ENCODE data around the gene PDE8B.

PDE8B gene

DNA sequence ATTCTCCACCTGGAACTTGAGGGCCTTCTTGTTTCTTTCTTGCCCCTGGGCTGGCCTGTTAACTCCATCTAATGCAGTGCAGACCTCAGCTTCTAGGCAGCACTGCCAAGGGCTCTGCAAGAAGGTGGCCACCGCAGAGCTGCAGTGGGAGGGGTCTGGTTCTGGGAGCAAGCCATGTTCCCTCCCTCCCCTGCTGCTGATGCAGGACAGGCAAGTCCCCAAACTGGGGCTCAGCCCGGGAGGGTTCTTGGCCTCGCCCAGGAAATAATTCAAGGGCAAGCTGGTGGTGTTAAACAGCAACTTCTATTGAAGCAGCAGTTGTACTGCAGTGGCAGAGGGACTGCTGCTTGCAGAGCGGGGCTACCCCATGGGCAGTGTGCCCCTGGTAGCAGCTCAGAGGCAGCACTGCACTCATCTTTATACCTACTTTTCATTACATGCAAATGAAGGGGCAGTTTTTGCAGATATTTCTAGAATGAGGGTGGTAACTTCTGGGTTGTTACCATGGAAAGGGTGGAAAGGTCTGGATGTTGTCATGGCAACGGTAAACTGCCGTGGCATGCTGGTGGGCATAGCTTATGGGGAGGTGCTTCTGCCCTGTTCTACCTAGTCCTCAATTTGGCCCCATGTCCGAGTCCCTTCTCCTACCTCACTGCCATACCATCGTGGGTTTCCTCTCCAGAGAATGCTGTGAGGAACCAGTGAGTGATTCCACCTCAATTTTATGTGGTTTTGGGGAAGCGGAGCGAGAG, 199.6 kb downstream of the PDE8B start:
- Histone ChIP-seq H3K27me3 (ENCODE audit: control insufficient read depth in 1 of 2, insufficient read depth in 2 of 2, low read length in 2 of 2) (no peaks in the 10 kb centered on the region), H3K9me3 (ENCODE audit: control insufficient read depth in 2 of 2, low read length in 2 of 2) (no peaks in the 10 kb centered on the region), H3K4me3 (ENCODE audit: low read length in 2 of 2) (no peak overlapping the region), H3K9ac (ENCODE audit: low read length in 2 of 2) (no peak overlapping the region), H3K36me3 (ENCODE audit: control insufficient read depth in 2 of 2, insufficient read depth in 2 of 2, low read length in 2 of 2) (no peaks in the 10 kb centered on the region), H3K4me1 (ENCODE audit: control insufficient read depth, insufficient read depth, low read length) (peaks cover 2% of the 10 kb centered on the region), H3K27ac (ENCODE audit: low read length) (no peak overlapping the region)

DNA sequence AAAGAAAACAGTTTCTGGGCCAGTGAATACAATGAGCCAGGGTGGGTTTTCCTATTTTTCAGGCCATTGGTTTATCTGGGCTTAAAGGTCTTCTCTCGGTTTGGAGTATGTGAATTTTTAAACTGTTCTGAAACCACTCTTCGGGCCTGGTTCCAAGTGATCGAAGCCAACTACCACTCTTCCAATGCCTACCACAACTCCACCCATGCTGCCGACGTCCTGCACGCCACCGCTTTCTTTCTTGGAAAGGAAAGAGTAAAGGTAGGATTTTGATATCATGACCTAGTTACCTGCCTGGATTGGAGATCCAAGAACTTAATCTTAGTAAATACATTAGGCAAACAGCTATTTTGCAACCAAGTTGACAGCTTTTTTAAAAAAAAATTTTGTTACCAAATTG, 202.6 kb downstream of the PDE8B start:
- peaks cover 2% of the 10 kb centered on the region for H3K4me1 ChIP-seq (ENCODE audit: control insufficient read depth, insufficient read depth, low read length)
- H3K4me3 ChIP-seq (ENCODE audit: low read length in 2 of 2) = no peak overlapping the region
- no peaks in the 10 kb centered on the region for H3K9me3 ChIP-seq (ENCODE audit: control insufficient read depth in 2 of 2, low read length in 2 of 2)
- H3K36me3 ChIP-seq (ENCODE audit: control insufficient read depth in 2 of 2, insufficient read depth in 2 of 2, low read length in 2 of 2) = no peaks in the 10 kb centered on the region
- H3K27ac ChIP-seq (ENCODE audit: low read length) = no peak overlapping the region
- H3K27me3 ChIP-seq (ENCODE audit: control insufficient read depth in 1 of 2, insufficient read depth in 2 of 2, low read length in 2 of 2) = no peaks in the 10 kb centered on the region
- no peak overlapping the region for H3K9ac ChIP-seq (ENCODE audit: low read length in 2 of 2)

DNA sequence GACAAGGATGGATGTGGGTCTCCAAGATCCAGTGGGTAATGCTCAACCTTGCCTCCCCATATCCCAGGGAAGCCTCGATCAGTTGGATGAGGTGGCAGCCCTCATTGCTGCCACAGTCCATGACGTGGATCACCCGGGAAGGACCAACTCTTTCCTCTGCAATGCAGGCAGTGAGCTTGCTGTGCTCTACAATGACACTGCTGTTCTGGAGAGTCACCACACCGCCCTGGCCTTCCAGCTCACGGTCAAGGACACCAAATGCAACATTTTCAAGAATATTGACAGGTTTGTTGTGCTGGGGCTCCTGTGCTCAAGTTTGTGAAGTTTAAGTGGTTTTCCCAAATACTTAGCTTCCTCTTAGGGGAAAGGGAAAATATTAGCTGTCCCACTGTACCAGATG, 207.7 kb downstream of the PDE8B start:
- no peaks in the 10 kb centered on the region for H3K9me3 ChIP-seq (ENCODE audit: control insufficient read depth in 2 of 2, low read length in 2 of 2)
- H3K4me3 ChIP-seq (ENCODE audit: low read length in 2 of 2) = no peak overlapping the region
- no peaks in the 10 kb centered on the region for H3K4me1 ChIP-seq (ENCODE audit: control insufficient read depth, insufficient read depth, low read length)
- H3K27ac ChIP-seq (ENCODE audit: low read length) = no peak overlapping the region
- H3K9ac ChIP-seq (ENCODE audit: low read length in 2 of 2) = no peak overlapping the region
- H3K36me3 ChIP-seq (ENCODE audit: control insufficient read depth in 2 of 2, insufficient read depth in 2 of 2, low read length in 2 of 2) = no peaks in the 10 kb centered on the region
- no peaks in the 10 kb centered on the region for H3K27me3 ChIP-seq (ENCODE audit: control insufficient read depth in 1 of 2, insufficient read depth in 2 of 2, low read length in 2 of 2)

DNA sequence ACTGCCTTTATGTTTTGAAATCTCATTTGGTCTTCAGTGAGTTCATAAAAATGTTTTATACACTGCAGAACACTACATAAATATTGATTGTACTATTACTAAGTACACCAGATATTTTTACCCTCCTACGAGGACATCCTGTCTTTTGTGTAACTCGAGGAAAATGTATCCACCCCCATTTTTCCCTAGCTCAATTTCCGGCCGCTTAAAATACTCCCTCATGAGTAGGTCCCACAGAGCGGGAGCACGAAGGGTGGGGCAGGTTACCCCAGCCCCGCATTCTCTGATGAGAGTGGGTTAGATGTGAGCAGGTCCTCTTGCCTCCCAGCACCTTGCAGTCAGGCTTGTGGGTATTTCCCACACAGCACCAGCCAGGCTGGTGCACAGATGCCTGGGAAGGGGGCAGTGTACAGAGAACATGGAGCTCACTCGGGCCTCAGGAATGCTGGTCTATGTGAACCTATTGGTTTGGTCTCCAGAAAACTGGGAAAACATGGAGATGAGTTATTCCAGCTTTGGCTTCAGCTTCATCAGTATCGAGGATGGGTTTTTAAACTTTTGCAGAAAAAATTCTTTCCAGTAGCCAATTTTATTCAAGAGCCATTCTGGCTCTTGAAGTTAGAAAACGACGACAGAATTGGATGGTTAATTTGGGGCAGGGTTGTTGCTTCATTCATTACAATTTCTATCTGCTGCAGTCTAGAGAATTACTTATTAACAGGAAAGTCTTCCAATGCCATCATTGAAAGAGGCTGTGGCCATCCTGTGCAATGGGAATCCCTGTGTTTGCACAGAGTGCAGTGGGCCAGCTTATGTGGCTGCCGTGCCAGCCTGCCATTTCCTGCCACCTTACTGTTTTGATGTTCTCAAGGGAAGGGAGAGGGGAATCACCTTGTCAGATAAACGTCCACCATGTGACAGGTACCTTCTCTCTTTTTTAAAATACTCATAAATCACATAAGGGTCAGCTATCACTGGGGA, 208.4 kb downstream of the PDE8B start:
- Histone ChIP-seq H3K4me3 (ENCODE audit: low read length in 2 of 2) (no peak overlapping the region), H3K36me3 (ENCODE audit: control insufficient read depth in 2 of 2, insufficient read depth in 2 of 2, low read length in 2 of 2) (no peaks in the 10 kb centered on the region), H3K9ac (ENCODE audit: low read length in 2 of 2) (no peak overlapping the region), H3K9me3 (ENCODE audit: control insufficient read depth in 2 of 2, low read length in 2 of 2) (no peaks in the 10 kb centered on the region), H3K27ac (ENCODE audit: low read length) (no peak overlapping the region), H3K4me1 (ENCODE audit: control insufficient read depth, insufficient read depth, low read length) (no peaks in the 10 kb centered on the region), H3K27me3 (ENCODE audit: control insufficient read depth in 1 of 2, insufficient read depth in 2 of 2, low read length in 2 of 2) (no peaks in the 10 kb centered on the region)

DNA sequence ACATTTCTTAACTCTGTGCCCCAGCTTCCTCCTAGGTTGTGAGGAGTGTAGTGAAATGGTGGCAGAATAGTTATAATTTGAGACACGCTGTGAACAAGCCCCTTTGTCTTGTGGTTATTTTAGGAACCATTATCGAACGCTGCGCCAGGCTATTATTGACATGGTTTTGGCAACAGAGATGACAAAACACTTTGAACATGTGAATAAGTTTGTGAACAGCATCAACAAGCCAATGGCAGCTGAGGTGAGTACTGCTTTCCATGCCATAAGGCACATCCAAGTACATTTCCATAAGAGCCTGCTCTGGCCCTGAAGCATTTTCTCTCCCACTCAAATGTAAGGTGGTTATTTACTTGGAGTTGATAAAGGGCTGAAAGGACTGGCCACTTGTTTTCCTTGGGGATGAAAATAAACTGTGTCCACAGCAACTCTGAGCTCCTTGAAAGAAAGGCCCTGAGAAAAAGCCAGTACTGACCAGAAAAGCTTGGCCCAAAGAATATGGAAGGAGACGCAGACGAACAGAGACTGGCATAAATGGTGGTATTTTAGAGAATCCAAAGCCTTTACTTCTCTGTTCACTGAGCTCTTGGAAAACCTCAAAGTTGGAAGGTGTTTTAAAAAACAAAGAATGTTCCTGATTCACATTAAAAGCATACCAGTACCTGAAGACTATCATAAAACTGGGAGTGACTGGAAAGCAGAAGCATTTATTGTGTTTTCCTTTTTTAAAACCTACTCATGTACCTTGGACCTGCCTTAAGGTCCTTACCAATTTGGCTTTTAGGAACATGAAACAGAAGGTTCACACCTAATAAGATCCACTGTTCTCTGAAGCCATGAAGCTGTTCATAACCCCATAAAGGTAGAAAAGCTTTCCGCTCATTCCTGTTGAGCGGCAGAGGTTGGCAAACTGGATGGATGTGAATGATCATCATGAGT, 209.4 kb downstream of the PDE8B start:
- no peaks in the 10 kb centered on the region for H3K4me1 ChIP-seq (ENCODE audit: control insufficient read depth, insufficient read depth, low read length)
- H3K9me3 ChIP-seq (ENCODE audit: control insufficient read depth in 2 of 2, low read length in 2 of 2) = no peaks in the 10 kb centered on the region
- H3K9ac ChIP-seq (ENCODE audit: low read length in 2 of 2) = no peak overlapping the region
- no peak overlapping the region for H3K27ac ChIP-seq (ENCODE audit: low read length)
- H3K4me3 ChIP-seq (ENCODE audit: low read length in 2 of 2) = no peak overlapping the region
- no peaks in the 10 kb centered on the region for H3K27me3 ChIP-seq (ENCODE audit: control insufficient read depth in 1 of 2, insufficient read depth in 2 of 2, low read length in 2 of 2)
- H3K36me3 ChIP-seq (ENCODE audit: control insufficient read depth in 2 of 2, insufficient read depth in 2 of 2, low read length in 2 of 2) = no peaks in the 10 kb centered on the region

DNA sequence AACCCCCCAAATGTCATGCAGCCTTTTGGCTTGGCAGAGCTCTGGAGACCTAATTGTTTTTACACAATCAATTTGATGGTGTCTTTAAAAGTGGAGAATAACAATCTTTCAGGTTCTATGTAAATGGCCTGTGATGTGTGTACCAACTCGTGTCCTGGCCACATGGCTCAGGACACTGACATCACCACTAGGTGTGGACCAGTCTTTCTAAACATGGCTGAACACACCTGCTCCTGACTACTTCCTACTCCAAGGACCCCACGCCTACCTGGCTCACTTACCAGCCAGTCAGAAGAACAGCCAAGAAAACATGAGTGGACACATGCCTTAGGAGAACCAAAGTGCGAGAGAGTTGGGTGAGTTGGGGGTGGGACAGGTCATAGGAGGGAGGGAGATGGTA, 210.5 kb downstream of the PDE8B start:
- Histone ChIP-seq H3K9me3 (ENCODE audit: control insufficient read depth in 2 of 2, low read length in 2 of 2) (no peaks in the 10 kb centered on the region), H3K9ac (ENCODE audit: low read length in 2 of 2) (no peak overlapping the region), H3K36me3 (ENCODE audit: control insufficient read depth in 2 of 2, insufficient read depth in 2 of 2, low read length in 2 of 2) (peaks cover 4 to 5% of the 10 kb centered on the region in 2 donors), H3K4me3 (ENCODE audit: low read length in 2 of 2) (no peak overlapping the region), H3K27ac (ENCODE audit: low read length) (no peak overlapping the region), H3K27me3 (ENCODE audit: control insufficient read depth in 1 of 2, insufficient read depth in 2 of 2, low read length in 2 of 2) (no peaks in the 10 kb centered on the region), H3K4me1 (ENCODE audit: control insufficient read depth, insufficient read depth, low read length) (no peaks in the 10 kb centered on the region)

DNA sequence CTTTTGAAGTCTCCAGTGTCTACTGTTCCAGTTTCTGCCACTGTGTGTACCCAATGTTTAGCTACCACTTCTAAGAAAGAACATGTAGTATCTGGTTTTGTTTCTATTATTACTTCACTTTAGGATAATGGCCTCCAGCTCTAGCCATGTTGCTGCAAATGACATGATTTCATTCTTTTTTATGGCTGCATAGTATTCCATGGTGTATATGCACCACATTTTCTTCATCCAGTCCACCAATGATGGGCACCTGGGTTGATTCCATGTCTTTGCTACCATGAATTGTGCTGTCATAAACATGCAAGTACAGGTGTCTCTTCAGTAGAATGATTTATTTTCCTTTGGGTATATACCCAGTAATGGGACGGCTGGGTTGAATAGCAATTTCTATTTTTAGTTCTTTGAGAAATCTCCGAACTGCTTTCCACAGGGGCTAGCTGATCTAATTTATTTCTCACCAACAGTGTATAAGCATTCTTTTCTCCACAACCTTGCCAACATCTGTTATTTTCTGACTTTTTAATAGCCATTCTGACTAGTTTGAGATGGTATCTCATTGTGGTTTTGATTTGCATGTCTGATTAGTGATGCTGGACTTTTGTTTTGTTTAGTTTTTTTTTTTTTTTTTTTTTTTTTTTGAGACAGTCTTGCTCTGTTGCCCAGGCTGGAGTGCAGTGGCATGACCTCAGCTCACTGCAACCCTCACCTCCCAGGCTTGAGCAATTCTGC, 212.7 kb downstream of the PDE8B start:
- H3K27ac ChIP-seq (ENCODE audit: low read length) = no peak overlapping the region
- no peaks in the 10 kb centered on the region for H3K4me1 ChIP-seq (ENCODE audit: control insufficient read depth, insufficient read depth, low read length)
- H3K4me3 ChIP-seq (ENCODE audit: low read length in 2 of 2) = no peak overlapping the region
- no peaks in the 10 kb centered on the region for H3K9me3 ChIP-seq (ENCODE audit: control insufficient read depth in 2 of 2, low read length in 2 of 2)
- H3K36me3 ChIP-seq (ENCODE audit: control insufficient read depth in 2 of 2, insufficient read depth in 2 of 2, low read length in 2 of 2) = peaks cover 5% of the 10 kb centered on the region in 2 donors
- H3K27me3 ChIP-seq (ENCODE audit: control insufficient read depth in 1 of 2, insufficient read depth in 2 of 2, low read length in 2 of 2) = no peaks in the 10 kb centered on the region
- H3K9ac ChIP-seq (ENCODE audit: low read length in 2 of 2) = no peak overlapping the region

DNA sequence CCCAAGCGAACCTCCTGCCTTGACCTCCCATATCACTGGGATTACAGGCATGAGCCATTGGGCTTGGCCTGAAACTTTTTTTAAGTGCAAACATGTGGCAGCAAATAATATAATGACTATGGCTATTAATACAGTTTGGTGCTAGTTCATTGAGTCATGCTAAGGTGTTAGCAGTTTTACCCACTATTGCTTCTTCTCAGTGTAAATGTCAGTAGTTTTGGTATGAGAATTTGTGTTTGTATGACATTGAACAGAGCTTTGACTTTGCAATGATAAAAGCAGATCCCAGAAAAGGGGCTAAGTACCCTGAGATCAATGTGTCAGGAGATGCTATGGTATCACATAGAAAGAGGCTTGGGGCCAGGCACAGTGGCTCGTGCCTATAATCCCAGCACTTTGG, 214.4 kb downstream of the PDE8B start:
- Histone ChIP-seq H3K27ac (ENCODE audit: low read length) (no peak overlapping the region), H3K36me3 (ENCODE audit: control insufficient read depth in 2 of 2, insufficient read depth in 2 of 2, low read length in 2 of 2) (peaks cover 5% of the 10 kb centered on the region in 2 donors), H3K9ac (ENCODE audit: low read length in 2 of 2) (no peak overlapping the region), H3K4me1 (ENCODE audit: control insufficient read depth, insufficient read depth, low read length) (peaks cover 3% of the 10 kb centered on the region), H3K4me3 (ENCODE audit: low read length in 2 of 2) (no peak overlapping the region), H3K9me3 (ENCODE audit: control insufficient read depth in 2 of 2, low read length in 2 of 2) (no peaks in the 10 kb centered on the region), H3K27me3 (ENCODE audit: control insufficient read depth in 1 of 2, insufficient read depth in 2 of 2, low read length in 2 of 2) (no peaks in the 10 kb centered on the region)

DNA sequence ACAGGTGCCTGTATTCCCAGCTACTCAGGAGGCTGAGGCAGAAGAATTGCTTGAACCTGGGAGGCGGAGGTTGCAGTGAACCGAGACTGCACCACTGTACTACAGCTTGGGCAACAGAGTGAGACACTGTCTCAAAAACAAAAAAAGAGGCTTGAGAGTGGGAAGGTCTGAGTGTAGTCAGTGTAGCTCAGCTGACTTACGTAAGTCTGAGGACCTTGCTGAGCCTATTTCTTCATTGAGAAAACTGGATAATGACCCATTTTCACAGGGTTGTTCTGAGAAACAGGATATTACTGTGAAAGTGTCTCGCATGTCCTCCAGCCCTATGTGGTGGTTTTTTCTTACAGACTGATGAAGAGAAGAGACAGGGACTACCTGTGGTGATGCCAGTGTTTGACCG, 214.9 kb downstream of the PDE8B start:
- no peaks in the 10 kb centered on the region for H3K27me3 ChIP-seq (ENCODE audit: control insufficient read depth in 1 of 2, insufficient read depth in 2 of 2, low read length in 2 of 2)
- peaks cover 5 to 6% of the 10 kb centered on the region in 2 donors for H3K36me3 ChIP-seq (ENCODE audit: control insufficient read depth in 2 of 2, insufficient read depth in 2 of 2, low read length in 2 of 2)
- H3K9ac ChIP-seq (ENCODE audit: low read length in 2 of 2) = no peak overlapping the region
- H3K4me1 ChIP-seq (ENCODE audit: control insufficient read depth, insufficient read depth, low read length) = peaks cover 3% of the 10 kb centered on the region
- no peak overlapping the region for H3K27ac ChIP-seq (ENCODE audit: low read length)
- no peaks in the 10 kb centered on the region for H3K9me3 ChIP-seq (ENCODE audit: control insufficient read depth in 2 of 2, low read length in 2 of 2)
- no peak overlapping the region for H3K4me3 ChIP-seq (ENCODE audit: low read length in 2 of 2)
